ENCODE results near the gene SMIM43.

Gene SMIM43

GRCh38 chr4:121711263-121712000, 53.5 kb downstream of the SMIM43 start:
- no peak overlapping the region for H3K27ac Mint-ChIP-seq
- H3K4me3 Mint-ChIP-seq = no peak overlapping the region
- no peaks in the 10 kb centered on the region for H3K36me3 Mint-ChIP-seq
- peaks cover 25% of the 10 kb centered on the region for H3K27me3 Mint-ChIP-seq
- DNase-seq (ENCODE audit: low spot score in 2 of 2) = no peak
- no peaks in the 10 kb centered on the region for H3K9me3 Mint-ChIP-seq
- H3K4me1 Mint-ChIP-seq = peaks cover 4% of the 10 kb centered on the region
- ATAC-seq (ENCODE audit: low read depth) = peak; percentile 52

DNA sequence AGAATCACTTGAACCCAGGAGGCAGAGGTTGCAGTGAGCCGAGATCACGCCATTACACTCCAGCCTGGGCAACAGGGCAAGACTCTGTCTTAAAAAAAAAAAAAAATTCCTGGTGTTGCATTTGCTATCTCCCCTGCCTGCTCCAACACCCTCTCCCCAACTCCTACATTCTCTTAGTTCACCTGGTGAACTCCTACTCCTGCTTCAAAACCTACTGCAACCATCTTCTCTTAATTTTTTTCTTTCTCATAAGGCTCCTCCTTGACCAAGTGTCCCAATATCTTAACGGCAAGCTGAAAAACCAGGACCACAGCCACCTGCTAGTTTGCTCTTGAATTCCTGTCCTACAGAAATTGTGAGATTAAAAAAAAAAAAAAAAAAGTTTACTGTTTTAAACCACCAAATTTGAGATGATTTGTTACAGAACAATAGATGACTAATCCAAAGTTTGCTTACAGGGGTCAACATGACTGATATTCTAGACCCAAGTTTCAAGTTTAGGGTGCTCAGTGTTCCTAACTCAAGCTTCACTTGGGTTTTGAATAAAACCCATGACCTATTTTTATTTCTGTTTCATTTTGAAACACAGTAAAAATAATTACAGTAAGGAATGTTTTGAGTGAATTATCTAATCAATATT, 55.1 kb downstream of the SMIM43 start:
- Mint-ChIP-seq H3K4me1 (peaks cover 4% of the 10 kb centered on the region), H3K36me3 (no peaks in the 10 kb centered on the region), H3K4me3 (no peak overlapping the region), H3K9me3 (no peaks in the 10 kb centered on the region), H3K27me3 (peaks cover 24% of the 10 kb centered on the region), H3K27ac (no peak overlapping the region)
- no peak for ATAC-seq (ENCODE audit: low read depth)
- no peak for DNase-seq (ENCODE audit: low spot score in 2 of 2)

Measured in memory B cell (primary cell).